GM19372 (cell line): Measurements from ENCODE around the gene FOXK1.

ENCODE experiments used
- ATAC-seq: cut with Tn5 transposase; IDR thresholded peaks from one replicate; pipeline ENCODE4 v1.9.1; 2021; ENCODE audit warnings: mild to moderate bottlenecking, low read depth, moderate library complexity; ENCODE audit not compliant: unreplicated experiment

FOXK1 gene

DNA sequence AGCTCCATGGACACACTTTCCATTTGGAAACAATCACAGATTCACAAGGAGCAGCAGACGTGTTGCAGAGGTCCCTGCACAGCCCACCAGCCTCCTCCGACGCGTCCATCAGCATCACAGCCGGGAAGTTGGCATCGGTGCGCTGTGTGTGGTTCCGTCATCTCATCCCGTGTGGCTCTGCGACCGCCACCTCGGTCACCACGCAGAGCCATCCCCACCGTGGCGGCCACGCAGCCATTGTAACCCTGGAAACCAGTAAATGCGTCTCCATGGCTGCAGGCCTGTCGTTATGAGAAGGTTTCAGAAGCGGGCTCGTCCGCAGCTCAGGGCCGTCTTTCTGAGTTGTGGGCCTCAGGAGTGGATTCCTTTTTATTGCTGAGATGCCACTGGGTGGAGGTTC is 36.0 kb downstream of the FOXK1 start:
- ATAC-seq: no peak

GRCh38 chr7:4720225-4720624 is 38.1 kb downstream of the FOXK1 start:
- ATAC-seq: no peak

DNA sequence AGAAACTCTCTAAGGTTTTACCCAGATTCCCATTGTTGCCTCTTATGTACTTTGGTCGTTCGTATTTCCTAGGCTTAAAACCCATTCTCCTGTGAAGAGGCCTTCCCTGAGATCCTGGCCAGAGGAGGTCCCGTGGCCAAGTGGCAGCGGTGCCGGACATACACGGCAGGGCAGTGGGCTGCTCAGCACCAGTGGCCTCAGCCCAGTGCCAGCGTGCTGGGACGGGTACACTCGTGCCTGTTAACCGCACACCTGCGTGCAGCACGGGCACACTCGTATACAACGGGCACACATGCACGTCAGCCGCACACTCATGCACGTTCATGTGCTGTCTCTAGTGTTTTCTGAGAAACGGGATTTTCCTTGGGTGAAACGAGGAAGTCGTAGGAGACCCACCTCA is 40.2 kb downstream of the FOXK1 start:
- no peak for ATAC-seq

DNA sequence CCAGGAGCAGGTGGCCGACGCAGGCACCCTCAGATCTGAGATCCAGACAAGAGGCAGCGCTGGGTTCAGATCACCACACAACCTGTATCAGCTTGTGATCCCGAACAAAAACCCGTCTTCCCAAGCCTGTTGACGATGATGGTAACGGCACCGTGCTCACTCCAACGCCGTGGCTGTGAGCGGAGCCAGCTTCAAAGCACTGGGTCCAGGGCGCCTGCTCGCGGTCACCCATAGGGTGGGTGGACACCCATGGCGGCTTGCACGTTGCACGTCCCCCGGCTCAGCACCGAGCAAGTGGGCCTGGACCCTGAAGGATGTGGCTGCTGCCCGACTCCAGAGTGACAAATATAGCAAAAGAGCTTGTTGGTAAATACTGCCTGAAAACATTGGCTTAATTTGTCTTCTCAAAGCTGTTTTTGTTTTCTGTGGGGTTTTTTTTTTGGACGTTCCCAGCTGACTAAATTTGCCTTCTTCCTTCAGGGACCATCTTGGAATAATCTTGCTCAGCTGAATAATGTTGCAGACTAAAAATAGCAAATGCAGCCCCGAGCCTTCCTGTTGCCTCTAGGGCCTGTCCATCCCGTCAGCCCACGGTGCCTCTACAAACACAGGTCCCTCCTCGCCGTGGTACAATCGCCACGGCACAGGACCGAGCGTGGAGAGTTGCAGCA is 41.0 kb downstream of the FOXK1 start:
- ATAC-seq: no peak

DNA sequence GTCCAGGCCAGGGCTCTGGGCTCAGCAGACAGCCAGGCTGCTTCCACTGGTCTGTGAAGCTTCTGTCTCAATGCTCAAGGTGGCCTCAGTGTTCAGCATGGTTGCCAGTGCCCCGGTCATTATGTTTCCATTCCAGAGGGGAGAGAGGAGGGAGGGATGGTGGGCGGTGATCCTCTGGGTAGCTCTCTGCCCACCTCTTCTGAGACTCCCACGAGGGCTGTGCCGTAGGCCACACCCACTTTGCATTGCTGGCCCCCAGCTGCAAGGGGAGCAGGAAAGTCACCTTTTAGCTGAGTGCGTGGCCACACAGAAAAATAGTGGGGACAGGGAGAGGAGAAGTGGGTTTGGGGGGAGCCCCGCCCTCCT is 42.5 kb downstream of the FOXK1 start:
- peak; percentile 7 for ATAC-seq

- ATAC-seq: peak; percentile 80
These were observed 43.1 kb downstream of the FOXK1 start for GRCh38 chr7:4725014-4725849.

DNA sequence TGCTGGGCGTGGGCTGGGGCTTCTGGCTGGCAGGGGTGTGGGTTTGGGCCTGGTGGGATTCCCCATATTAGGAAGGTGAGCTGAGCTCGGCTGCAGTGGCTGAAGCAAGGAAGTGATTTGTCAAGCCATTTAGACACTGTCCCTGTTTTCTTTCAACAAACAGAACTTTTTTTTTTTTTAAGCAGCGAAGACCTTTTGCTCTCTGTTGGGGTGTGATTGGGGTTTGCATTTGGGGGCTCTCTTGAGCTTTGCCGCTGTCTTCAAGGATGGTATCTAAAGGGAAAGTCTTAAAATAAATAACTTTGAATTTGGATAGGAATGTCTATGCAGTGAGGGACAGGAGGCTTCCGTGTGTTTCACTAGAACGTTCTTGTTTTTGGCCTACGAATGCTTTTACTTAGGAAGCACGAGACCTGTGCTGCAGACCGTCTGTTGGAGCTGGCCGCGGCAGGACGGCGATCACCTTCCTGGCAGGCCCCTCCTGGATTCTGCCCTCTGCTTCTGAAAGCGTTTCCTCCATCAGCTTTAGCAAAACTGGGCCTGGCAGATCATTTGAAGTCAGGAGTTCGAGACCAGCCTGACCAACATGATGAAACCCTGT is 43.9 kb downstream of the FOXK1 start:
- no peak for ATAC-seq

DNA sequence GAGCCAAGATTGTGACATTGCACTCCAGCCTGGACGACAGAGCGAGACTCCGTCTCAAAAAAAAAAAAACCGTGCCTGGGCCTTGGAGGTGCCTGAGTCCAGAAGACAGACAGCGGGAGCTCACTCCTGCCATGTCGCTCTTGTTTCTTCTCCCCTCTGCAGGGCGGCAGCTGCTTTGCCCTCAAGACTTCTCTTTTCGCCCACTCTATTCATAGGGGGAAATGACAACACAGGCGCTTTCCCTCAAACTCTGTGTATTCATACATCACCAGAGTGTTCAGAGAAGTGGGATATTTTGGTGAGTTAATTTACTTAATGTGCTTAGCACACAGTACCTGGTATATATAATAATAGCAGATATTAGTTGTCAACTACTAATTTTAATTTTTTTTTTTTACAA is 44.5 kb downstream of the FOXK1 start:
- ATAC-seq: no peak

- ATAC-seq: no peak
These were observed 46.0 kb downstream of the FOXK1 start for GRCh38 chr7:4727914-4728705.

DNA sequence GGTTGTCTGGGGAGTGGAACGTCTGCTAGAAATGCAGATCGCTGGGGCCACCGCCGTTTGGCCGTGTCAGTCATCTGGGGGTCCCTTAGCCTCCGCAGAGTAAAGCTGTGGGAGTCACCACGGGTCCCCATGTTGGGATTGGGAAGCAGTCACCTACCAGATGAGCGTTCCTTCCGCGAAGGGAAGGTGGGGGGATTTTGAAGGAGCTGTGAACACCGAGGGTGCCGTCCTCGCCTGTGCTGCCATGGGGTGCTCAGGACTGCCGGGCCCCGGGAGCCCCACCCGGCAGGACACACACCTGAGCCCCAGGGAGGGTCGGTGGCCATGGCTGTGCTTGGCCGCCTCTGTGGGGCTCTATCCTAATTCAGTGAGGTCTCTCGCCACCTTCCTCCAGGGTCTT is 47.2 kb downstream of the FOXK1 start:
- no peak for ATAC-seq

DNA sequence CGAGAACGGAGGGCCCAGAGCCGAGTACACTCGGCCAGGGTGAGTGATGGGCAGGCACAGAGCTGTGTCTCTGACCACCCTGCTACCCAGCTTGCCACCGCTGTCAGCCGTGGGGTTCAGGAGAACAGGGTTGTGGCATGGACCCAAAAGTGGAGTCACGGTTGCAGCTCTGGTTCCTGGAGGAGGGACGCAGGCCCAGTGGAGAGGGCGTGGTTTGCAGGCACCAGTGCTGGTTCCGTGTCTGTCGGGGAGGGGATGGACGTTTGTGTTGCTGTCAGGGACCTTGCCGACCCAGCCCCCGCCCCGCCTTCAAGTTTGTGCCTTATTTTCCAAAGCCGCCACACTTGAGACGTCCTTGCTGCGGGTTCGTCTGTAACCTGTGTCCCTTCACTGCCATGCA is 48.2 kb downstream of the FOXK1 start:
- ATAC-seq: no peak

DNA sequence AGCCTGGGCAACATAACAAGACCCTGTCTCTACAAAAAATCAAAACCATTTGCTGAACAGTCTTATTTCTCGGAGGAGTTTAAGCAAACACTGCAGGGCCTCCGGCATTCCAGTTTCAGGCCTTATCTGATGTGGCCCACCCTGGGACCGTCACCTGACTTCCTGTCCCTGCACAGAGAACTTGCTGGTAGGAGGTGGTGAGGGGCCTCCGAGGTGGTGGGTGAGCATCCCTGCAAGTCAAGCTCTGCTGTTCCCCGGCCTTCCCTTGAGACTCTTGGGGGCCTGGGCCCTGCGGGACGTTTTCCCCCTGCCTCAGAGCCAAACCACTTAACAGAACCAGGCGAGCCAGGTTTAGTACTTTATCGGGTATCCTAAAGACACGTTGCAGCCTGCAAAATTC is 48.9 kb downstream of the FOXK1 start:
- no peak for ATAC-seq

DNA sequence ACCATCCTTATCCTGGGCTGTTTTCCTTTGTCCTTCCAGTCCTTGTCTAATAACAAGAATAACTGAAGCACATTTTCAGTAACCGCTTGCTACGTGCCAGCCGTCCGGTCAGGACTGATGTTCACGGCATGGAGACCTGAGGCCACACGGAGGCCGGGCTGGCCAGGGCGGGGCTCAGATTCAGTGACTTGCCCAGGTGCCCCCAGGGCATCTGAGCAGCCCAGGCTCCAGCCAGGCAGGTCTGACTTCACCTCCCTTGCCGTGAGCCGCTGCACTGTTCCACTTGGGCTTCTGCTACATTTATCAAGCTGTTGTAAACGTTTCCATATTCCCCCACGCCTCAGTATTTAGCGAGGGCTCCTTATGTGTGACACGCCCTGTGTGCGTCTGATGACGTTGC is 49.7 kb downstream of the FOXK1 start:
- ATAC-seq: no peak

- no peak for ATAC-seq
These were observed 51.9 kb downstream of the FOXK1 start for GRCh38 chr7:4733936-4734528.

- no peak for ATAC-seq
These were observed 52.7 kb downstream of the FOXK1 start for GRCh38 chr7:4734587-4735345.

DNA sequence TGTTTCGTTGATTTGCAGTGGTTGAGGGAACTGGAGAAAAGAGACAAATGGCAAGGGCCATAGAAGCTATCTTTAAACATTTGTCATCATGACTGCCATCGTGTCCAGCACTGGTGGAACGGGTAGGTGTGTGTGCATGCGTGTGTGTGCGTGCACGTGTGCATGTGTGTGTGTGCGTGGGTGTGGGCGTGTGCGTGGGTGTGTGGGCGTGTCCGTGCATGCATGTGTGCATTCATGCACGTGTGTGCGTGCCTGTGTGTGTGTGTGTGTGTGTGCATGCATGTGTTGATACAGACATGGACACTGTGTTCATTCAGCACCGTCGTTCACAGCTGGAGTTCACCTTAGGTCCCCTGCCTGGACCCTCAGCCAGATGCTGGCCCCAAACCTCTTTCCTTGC is 55.2 kb downstream of the FOXK1 start:
- no peak for ATAC-seq

GRCh38 chr7:4738711-4739527 is 56.8 kb downstream of the FOXK1 start:
- no peak for ATAC-seq

DNA sequence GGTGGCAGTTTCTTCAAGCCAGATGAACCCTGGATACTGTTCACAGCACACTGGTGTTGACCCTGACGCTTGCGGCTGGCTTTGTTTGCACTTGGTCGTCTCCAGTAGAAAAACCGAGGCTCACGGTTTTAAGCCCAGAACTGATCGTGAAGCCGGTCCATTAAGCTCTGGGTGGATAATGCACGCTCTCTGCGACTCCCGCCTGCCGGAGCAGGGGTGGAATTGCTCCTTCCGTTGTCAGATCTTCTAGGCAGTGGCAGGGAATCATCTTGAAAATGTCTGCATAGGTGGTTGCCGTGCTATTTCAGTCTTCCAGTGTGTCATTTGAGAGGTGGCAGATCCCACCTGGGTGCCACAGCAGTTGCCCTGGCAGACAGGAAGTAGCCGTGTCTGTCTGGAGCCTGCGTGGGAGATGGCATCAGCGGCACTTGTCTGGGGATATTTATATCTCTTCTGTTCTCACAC is 57.5 kb downstream of the FOXK1 start:
- ATAC-seq: no peak

DNA sequence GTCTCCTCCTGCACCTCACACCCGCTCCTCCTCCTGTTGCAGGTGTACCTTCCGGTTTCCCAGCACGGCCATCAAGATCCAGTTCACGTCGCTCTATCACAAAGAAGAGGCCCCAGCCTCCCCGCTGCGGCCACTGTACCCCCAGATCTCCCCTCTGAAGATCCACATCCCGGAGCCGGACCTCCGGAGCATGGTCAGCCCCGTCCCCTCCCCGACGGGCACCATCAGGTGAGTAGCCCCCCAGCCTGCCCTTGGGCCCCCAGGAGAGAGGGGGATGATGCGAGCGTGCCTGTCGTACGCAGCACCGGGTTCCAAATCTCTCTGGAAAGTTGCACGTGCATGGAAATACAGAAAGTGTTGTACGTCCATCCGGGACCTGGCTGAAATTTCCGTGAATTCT is 58.7 kb downstream of the FOXK1 start:
- no peak for ATAC-seq
